ENCODE results near the gene FAM124B.

The FAM124B gene

GRCh38 chr2:224401641-224402342 is at the start of gene FAM124B:
Gene FAM124B (minus strand): TSS chr2:224402107. CDS start chr2:224401768, 339 bp downstream.
- peak; percentile 67 for DNase-seq

GRCh38 chr2:224449212-224450147 is 47.6 kb upstream of the FAM124B start:
- no peak for DNase-seq

DNA sequence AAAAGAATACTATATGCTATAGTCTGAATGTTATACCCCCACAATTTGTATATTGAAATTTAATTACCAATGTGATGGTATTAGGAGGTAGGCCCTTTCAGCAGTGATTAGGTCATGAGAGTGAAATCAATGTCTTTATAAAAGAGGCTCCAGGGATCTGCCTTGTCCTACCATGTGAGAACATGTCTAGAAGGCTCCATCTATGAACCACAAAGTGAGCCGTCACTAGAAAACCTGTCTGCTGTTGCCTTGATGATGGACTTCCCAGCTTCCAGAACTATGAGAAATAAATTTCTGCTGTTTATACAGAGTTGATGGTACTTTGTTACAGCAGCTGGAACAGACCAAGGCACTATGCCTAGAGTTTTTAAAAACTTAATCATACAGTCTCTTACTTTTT is 46.3 kb upstream of the FAM124B start:
- DNase-seq = no peak

DNA sequence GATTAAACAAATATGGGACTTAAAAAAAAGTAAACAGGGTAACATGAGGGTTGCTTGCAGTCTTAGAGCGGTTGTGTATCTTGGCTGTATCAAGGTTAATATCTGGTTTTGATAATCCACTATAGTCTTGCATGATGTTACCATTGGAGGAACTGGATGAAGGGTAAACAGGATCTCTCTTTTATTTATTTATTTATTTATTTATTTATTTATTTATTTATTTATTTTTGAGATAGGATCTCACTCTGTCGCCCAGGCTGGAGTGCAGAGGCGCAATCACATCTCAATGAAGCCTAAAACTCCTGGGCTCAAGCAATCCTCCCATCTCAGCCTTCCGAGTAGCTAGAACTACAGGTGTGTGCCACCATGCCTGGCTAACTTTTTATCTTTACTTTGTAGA is 42.9 kb upstream of the FAM124B start:
- no peak for DNase-seq

DNA sequence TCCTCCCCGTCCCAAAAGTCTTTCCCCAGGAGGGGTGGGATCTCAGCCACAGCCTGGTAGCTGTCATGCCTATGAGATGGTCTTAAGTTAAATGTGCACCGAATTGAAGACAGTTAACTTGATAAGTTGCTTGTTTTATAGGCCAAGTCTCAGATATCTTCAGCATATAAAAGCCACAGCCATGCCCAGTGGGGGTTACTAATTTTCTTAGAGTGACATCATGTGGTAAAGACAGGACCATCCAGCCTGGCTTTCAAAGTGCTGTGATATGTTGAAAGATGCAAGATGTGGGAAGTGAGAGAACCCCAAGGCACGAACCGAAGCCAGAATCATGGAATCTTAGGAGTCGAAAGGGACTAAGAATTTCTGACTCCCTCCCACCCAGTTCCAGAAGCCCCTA is 42.1 kb upstream of the FAM124B start:
- no peak for DNase-seq

DNA sequence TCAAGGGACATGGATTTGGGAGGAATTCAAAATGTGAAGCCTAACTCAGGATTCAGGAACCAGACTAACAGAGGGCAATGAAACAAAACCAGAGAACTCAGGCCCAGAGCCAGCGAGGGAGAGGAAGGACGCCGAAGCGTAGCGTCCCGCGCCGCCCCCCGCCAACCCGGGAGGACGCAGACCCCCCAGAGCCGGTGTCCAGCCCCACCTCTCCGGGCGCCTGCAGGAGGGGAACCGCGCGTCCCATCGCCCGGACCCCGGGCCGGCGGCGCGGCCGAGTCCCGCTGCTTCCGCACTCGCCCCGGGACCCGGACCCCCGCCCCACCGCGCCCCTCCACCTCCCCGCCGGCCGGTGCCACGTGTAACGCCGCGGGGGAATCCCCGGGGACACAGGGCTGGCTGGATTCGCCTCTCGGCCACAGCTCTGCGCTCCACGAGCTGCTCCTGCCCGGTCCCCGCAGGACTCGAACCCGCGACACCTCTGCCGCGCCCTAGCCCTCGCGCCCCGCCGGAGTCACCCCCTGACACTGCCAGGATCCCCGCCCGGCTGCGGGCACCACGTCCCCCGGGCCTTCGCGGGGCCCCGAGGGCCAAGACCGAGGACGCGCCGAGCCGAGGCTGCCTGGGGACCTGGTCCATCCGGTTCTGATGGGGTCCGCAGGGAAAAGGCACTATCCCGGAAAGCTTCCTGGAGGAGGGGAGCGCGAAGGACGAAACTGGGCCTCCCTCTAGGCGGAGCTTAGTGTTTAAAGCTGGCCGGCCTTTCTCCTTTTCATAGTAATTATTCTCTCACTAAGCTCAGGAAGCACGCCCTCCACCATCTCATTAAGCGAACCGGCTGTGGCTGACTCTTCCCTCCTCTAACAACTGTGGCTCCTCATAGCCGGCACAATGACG is 40.4 kb upstream of the FAM124B start:
- DNase-seq = no peak

GRCh38 chr2:224440988-224441387 is 39.1 kb upstream of the FAM124B start:
- DNase-seq = no peak

GRCh38 chr2:224438726-224439125 is 36.8 kb upstream of the FAM124B start:
- DNase-seq = no peak

DNA sequence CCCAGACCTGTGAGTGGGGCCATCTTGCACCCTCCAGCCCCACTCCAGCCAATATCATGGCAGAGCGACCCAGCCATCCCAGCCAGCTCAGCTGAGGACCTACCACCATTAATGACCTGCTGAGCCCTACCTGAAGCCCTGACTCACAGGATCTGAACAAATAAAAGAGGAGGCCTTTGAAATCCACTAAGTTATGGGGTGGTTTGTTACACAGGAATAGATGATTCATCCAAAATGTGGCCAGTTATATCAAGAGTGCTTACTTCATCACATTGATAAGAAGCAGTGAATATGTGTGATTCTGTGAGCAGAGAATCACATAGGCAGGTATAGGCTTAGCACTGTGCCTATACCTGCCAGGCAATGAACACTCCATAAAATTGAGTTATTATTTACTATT is 34.7 kb upstream of the FAM124B start:
- no peak for DNase-seq

DNA sequence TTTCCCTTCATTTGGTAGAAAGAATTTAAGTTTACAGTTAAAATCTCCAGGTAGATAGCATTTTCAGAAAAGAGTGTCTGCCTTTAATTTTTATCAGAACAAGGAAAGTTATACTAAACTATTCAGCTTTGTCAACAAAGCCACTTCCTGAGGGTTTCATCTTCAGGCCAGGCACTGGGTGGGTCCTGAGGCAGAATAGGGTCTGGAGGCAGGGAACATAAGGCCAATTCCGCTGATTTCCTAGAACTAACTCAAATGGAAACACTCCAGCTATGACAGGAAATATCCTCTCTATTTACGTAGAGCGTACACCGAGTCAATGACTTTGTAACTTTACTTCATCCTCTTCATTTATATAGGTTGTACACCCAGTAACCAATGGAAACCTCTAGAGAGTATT is 32.7 kb upstream of the FAM124B start:
- no peak for DNase-seq

DNA sequence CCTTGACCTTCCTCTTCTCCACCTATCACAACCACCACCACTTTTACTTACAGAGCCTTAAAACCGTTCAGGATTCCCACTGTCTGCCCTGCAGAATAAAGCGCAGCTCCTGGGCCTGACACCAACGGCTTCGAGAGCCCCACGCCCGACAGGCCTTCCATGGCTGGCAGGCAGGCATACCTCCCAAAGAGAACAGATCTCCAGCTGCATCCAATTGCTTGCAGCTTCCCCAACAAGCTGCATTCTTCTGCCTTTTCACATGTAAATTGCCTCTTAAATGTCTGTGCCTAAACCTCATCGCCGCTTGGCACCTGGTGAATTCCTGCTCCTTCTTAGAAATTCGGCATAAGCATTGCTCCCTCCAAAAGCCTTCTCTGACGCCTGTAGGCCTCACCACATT is 31.5 kb upstream of the FAM124B start:
- no peak for DNase-seq

DNA sequence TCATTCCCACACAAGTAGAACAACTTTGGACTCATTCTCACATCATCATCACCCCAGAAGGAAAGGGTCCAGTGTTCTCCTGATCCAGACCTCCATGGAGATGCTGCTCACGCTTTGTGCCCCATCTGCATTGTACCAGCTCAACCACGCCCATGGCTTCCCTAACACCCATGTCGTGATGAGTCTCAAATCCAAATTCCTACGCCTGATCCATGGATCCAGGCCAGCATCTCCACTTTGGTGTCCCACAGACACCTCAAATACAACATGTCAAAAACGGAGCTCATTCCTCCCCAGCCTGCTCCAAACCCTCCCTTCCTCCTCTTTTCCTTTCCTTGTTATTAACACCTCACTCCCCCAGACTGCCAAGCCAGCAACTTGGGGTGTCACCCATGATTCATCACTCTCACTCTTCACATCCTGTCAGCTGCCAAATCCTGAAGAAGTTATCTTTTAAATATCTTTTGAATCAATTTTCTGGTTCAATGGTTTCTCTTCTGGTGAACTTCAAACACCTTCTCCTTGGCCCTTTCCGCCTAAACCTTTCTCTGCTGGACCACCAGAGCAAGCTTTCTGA is 30.2 kb upstream of the FAM124B start:
- no peak for DNase-seq

GRCh38 chr2:224429441-224429810 is 27.5 kb upstream of the FAM124B start:
- DNase-seq = peak; percentile 91

- peak; percentile 9 for DNase-seq
These were observed 27.0 kb upstream of the FAM124B start for GRCh38 chr2:224428787-224429440.

GRCh38 chr2:224427471-224427870 is 25.6 kb upstream of the FAM124B start:
- no peak for DNase-seq

- peak; percentile 29 for DNase-seq
These were observed 24.7 kb upstream of the FAM124B start for GRCh38 chr2:224426656-224427055.

GRCh38 chr2:224421065-224421464 is 19.2 kb upstream of the FAM124B start:
- no peak for DNase-seq

- no peak for DNase-seq
These were observed 16.0 kb upstream of the FAM124B start for GRCh38 chr2:224417947-224418346.

GRCh38 chr2:224417361-224417729 is 15.4 kb upstream of the FAM124B start:
- no peak for DNase-seq

GRCh38 chr2:224416656-224417360 is 14.9 kb upstream of the FAM124B start:
- DNase-seq = no peak

DNA sequence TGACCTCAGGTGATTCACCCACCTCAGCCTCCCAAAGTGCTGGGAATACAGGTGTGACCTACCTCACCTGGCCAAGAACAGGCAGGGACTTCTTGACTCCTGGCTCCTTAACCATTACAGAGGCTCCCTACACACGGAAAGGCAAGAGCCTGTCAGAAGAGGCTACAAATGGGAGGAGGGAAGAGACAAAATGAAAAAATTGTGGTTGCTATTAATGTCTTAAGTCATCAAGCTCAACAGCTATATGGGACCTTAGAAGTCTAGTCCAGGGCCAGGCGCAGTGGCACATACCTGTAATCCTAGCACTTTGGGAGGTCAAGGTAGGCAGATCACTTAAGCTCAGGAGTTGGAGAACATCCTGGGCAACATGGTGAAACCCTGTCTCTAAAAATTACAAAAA is 11.5 kb upstream of the FAM124B start:
- no peak for DNase-seq
